WTC11 (cell line): Measurements from ENCODE around the gene BCL11B. TPM values are rescaled to one million over a fixed set of nuclear protein-coding genes. Genes with fewer than 3 reads are reported as not detected.

Experiments used
- ATAC-seq: fragments of 200-7000 bp; cut with Tn5 transposase; 2 replicates; pipeline ENCODE4 v1.10.0; 2021; ENCODE audit warnings: mild to moderate bottlenecking, moderate library complexity
- CTCF ChIA-PET: fragments of 300-600 bp; sonication (Branson Sonifier 250); formaldehyde crosslinking; loops from one replicate; lab custom pipeline; 2021; ENCODE audit warnings: antibody characterized with exemption; lab: Charles Lee
- POLR2A ChIA-PET: fragments of 350-600 bp; sonication (Branson Sonifier 250); formaldehyde crosslinking; loops from one replicate; lab custom pipeline; 2021; ENCODE audit warnings: antibody characterized with exemption; lab: Charles Lee
- DNase-seq: peaks from one replicate; pipeline ENCODE4 v3.0.0; 2021; ENCODE audit warnings: low spot score
- H3K27ac Mint-ChIP-seq: 2 replicates; pipeline ENCODE4 v1.8.0; 2021; ENCODE audit warnings: mixed read lengths
- H3K27me3 Mint-ChIP-seq: 2 replicates; pipeline ENCODE4 v1.8.0; 2021; ENCODE audit warnings: low read depth, mild to moderate bottlenecking, moderate library complexity, mixed read lengths
- H3K36me3 Mint-ChIP-seq: 2 replicates; pipeline ENCODE4 v1.8.0; 2021; ENCODE audit warnings: mixed read lengths
- H3K4me1 Mint-ChIP-seq: 2 replicates; pipeline ENCODE4 v1.8.0; 2022; ENCODE audit warnings: mixed read lengths
- H3K4me3 Mint-ChIP-seq: 2 replicates; pipeline ENCODE4 v1.8.0; 2021; ENCODE audit warnings: mild to moderate bottlenecking, moderate library complexity, mixed read lengths
- H3K9me3 Mint-ChIP-seq: 2 replicates; pipeline ENCODE4 v1.8.0; 2021; ENCODE audit warnings: mixed read lengths
- ATF6 ChIP-seq: sonication (generic); formaldehyde crosslinking; IDR thresholded peaks from 2 replicates; pipeline ENCODE4 v1.8.1; 2023; ENCODE audit warnings: mild to moderate bottlenecking, missing genetic modification reagents
- FOXP4 ChIP-seq: sonication (generic); formaldehyde crosslinking; IDR thresholded peaks from 2 replicates; pipeline ENCODE4 v1.8.0; 2022; ENCODE audit warnings: mild to moderate bottlenecking, missing genetic modification reagents
- JAZF1 ChIP-seq: fragments of 250-450 bp; sonication (Bioruptor Pico); IDR thresholded peaks from 2 replicates; pipeline ENCODE4 v1.9.0; 2021; ENCODE audit warnings: moderate library complexity, mild to moderate bottlenecking, inconsistent platforms
- MAX ChIP-seq: sonication (generic); formaldehyde crosslinking; IDR thresholded peaks from 2 replicates; pipeline ENCODE4 v1.8.0; 2022; ENCODE audit warnings: mild to moderate bottlenecking, missing genetic modification reagents
- MXD4 ChIP-seq: fragments of 250-450 bp; sonication (Bioruptor Pico); IDR thresholded peaks from 2 replicates; pipeline ENCODE4 v1.8.0; 2021; ENCODE audit warnings: mild to moderate bottlenecking, moderate library complexity, borderline replicate concordance
- MYBL2 ChIP-seq: sonication (generic); formaldehyde crosslinking; IDR thresholded peaks from 2 replicates; pipeline ENCODE4 v1.8.1; 2023; ENCODE audit warnings: mild to moderate bottlenecking, moderate library complexity, missing genetic modification reagents
- NFATC4 ChIP-seq: fragments of 250-450 bp; sonication (Bioruptor Pico); IDR thresholded peaks from 2 replicates; pipeline ENCODE4 v1.9.0; 2021; ENCODE audit warnings: mild to moderate bottlenecking
- NFE2L1 ChIP-seq: sonication (generic); formaldehyde crosslinking; IDR thresholded peaks from 2 replicates; pipeline ENCODE4 v1.8.1; 2023; ENCODE audit warnings: missing genetic modification reagents
- OVOL2 ChIP-seq: fragments of 250-450 bp; sonication (Bioruptor Pico); IDR thresholded peaks from 2 replicates; pipeline ENCODE4 v1.9.0; 2021; ENCODE audit warnings: mild to moderate bottlenecking, borderline replicate concordance
- SMAD3 ChIP-seq: sonication (generic); formaldehyde crosslinking; IDR thresholded peaks from 2 replicates; pipeline ENCODE4 v1.8.0; 2022; ENCODE audit warnings: missing genetic modification reagents, mild to moderate bottlenecking, borderline replicate concordance
- SMAD4 ChIP-seq: sonication (generic); formaldehyde crosslinking; IDR thresholded peaks from 2 replicates; pipeline ENCODE4 v1.8.0; 2022; ENCODE audit warnings: mild to moderate bottlenecking, missing genetic modification reagents
- SP1 ChIP-seq: sonication (generic); formaldehyde crosslinking; conservative IDR thresholded peaks from 2 replicates; pipeline ENCODE4 v1.8.1; 2022; ENCODE audit warnings: missing genetic modification reagents
- ZMAT4 ChIP-seq: fragments of 250-450 bp; sonication (Bioruptor Pico); IDR thresholded peaks from 2 replicates; pipeline ENCODE4 v1.9.0; 2021; ENCODE audit warnings: mild to moderate bottlenecking
- ZNF423 ChIP-seq: fragments of 250-450 bp; sonication (Bioruptor Pico); IDR thresholded peaks from 2 replicates; pipeline ENCODE4 v2.1.2; 2022; ENCODE audit warnings: mild to moderate bottlenecking, moderate library complexity
- ZNF512 ChIP-seq: sonication (generic); formaldehyde crosslinking; IDR thresholded peaks from 2 replicates; pipeline ENCODE4 v1.8.1; 2022; ENCODE audit warnings: missing genetic modification reagents, borderline replicate concordance
- total RNA-seq: library from RNA; stranded (reverse); gene quantifications from 3 replicates; pipeline ENCODE4 v1.2.3, GENCODE V29; 2021
- TF ChIP-seq, protein P1 (sequence below): sonication (generic); formaldehyde crosslinking; IDR thresholded peaks from 2 replicates; pipeline ENCODE4 v1.8.0; 2023; ENCODE audit warnings: mild to moderate bottlenecking, missing genetic modification reagents
- TF ChIP-seq, protein P2 (sequence below): fragments of 250-450 bp; sonication (Bioruptor Pico); conservative IDR thresholded peaks from 2 replicates; pipeline ENCODE4 v1.9.0; 2021; ENCODE audit warnings: mild to moderate bottlenecking
- TF ChIP-seq, protein P3 (sequence below): sonication (generic); formaldehyde crosslinking; IDR thresholded peaks from 2 replicates; pipeline ENCODE4 v1.8.1; 2022; ENCODE audit warnings: mild to moderate bottlenecking, moderate library complexity, missing genetic modification reagents

The BCL11B gene
- total RNA-seq, 1 experiment from 2014 or later, result 9.1 TPM

GRCh38 chr14:99257673-99258221, 14.2 kb downstream of the BCL11B start:
- DNase-seq, result no peak
- H3K27me3 Mint-ChIP-seq, result no peaks in the 10 kb centered on the region; the same call in 1 of the 2 replicates
- H3K4me1 Mint-ChIP-seq, result peaks cover 77% of the 10 kb centered on the region
- CTCF ChIA-PET, result interaction anchor here (1.0 to 1.6 kb wide), 3 partner anchors 11 to 222 kb away, joined by 3 to 6 read pairs (median 5); no protein-coding TSS in a partner anchor
- H3K9me3 Mint-ChIP-seq, result no peaks in the 10 kb centered on the region
- peak overlapping the region; percentile 97 for H3K27ac Mint-ChIP-seq
- no peak for ATAC-seq
- peak overlapping the region; percentile 50 for H3K4me3 Mint-ChIP-seq
- TF ChIP-seq NFE2L1 (no peak), FOXP4 (CRISPR knock-in tag) (no peak), MAX (no peak), SMAD3 (CRISPR knock-in tag) (no peak)
- TF ChIP-seq, all 79 proteins: peak for 0
- POLR2A ChIA-PET, result no interaction called here
- H3K36me3 Mint-ChIP-seq, result no peaks in the 10 kb centered on the region; the same call in 1 of the 2 replicates

GRCh38 chr14:99257122-99257672, 14.8 kb downstream of the BCL11B start:
- no peak overlapping the region for H3K27ac Mint-ChIP-seq
- H3K36me3 Mint-ChIP-seq, result no peaks in the 10 kb centered on the region; the same call in 1 of the 2 replicates
- ChIA-PET CTCF (interaction anchor here (1.4 kb wide), 1 partner anchor 26 kb away, joined by 5 read pairs; no protein-coding TSS in a partner anchor), POLR2A (no interaction called here)
- H3K27me3 Mint-ChIP-seq, result no peaks in the 10 kb centered on the region
- TF ChIP-seq MYBL2 (CRISPR knock-in tag) (no peak), ZNF512 (CRISPR knock-in tag) (no peak), NFATC4 (CRISPR knock-in tag) (no peak), SMAD3 (CRISPR knock-in tag) (no peak), ZMAT4 (CRISPR knock-in tag) (no peak), SP1 (no peak), ZNF423 (CRISPR knock-in tag) (no peak), JAZF1 (no peak), SMAD4 (no peak), OVOL2 (CRISPR knock-in tag) (no peak), MXD4 (no peak), ATF6 (no peak)
- TF ChIP-seq, protein P1, sequence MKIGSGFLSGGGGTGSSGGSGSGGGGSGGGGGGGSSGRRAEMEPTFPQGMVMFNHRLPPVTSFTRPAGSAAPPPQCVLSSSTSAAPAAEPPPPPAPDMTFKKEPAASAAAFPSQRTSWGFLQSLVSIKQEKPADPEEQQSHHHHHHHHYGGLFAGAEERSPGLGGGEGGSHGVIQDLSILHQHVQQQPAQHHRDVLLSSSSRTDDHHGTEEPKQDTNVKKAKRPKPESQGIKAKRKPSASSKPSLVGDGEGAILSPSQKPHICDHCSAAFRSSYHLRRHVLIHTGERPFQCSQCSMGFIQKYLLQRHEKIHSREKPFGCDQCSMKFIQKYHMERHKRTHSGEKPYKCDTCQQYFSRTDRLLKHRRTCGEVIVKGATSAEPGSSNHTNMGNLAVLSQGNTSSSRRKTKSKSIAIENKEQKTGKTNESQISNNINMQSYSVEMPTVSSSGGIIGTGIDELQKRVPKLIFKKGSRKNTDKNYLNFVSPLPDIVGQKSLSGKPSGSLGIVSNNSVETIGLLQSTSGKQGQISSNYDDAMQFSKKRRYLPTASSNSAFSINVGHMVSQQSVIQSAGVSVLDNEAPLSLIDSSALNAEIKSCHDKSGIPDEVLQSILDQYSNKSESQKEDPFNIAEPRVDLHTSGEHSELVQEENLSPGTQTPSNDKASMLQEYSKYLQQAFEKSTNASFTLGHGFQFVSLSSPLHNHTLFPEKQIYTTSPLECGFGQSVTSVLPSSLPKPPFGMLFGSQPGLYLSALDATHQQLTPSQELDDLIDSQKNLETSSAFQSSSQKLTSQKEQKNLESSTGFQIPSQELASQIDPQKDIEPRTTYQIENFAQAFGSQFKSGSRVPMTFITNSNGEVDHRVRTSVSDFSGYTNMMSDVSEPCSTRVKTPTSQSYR, result no peak
- TF ChIP-seq, protein P2, sequence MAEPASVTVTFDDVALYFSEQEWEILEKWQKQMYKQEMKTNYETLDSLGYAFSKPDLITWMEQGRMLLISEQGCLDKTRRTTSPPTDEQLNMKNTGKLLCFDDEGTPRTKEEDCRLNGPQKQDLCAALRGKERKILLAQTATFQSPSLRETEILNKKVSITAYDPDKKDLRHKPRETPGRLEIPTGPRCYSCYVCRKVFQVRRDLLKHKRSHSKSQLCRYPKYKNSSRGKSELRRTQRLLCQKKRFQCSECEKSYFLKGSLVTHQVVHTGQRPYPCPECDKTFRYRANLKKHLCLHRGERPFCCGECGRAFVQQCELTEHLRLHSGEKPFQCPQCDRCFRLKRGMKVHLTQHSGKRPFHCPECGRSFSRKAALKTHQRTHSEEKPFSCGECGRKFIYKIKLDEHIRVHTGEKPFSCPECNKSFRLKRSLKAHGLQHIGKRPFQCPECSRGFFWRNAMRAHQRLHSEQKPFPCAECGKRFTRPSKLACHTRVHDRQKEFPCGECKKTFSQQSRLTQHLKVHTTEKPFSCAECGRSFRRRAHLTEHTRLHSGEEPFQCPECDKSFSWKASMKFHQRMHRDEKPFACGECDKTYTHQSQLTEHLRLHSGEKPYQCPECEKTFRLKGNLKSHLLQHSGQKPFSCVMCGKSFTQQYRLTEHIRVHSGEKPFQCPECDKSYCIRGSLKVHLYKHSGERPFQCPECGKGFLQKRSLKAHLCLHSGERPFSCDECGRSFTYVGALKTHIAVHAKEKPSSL (CRISPR knock-in tag), result no peak
- TF ChIP-seq, protein P3, sequence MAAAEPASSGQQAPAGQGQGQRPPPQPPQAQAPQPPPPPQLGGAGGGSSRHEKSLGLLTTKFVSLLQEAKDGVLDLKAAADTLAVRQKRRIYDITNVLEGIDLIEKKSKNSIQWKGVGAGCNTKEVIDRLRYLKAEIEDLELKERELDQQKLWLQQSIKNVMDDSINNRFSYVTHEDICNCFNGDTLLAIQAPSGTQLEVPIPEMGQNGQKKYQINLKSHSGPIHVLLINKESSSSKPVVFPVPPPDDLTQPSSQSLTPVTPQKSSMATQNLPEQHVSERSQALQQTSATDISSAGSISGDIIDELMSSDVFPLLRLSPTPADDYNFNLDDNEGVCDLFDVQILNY (CRISPR knock-in tag), result no peak
- H3K4me3 Mint-ChIP-seq, result no peak overlapping the region
- no peaks in the 10 kb centered on the region for H3K9me3 Mint-ChIP-seq
- H3K4me1 Mint-ChIP-seq, result peaks cover 74% of the 10 kb centered on the region
- DNase-seq, result no peak
- ATAC-seq, result no peak
